ENCODE data around the gene POGZ.

The POGZ gene

GRCh38 chr1:151459331-151460046, at the start of gene POGZ:
TSS of gene POGZ (minus strand) at chr1:151459494. CDS start at chr1:151442204, 17,290 bp downstream.
- no peak for TF ChIP-seq CTCF (IDR thresholded peaks at IDR 0.05; ENCODE audit: extremely low read depth, missing control alignments)
- DNase-seq (ENCODE audit: low spot score) = peak; percentile 94

GRCh38 chr1:151508833-151509232, 49.5 kb upstream of the POGZ start:
- no peak for TF ChIP-seq CTCF (IDR thresholded peaks at IDR 0.05; ENCODE audit: extremely low read depth, missing control alignments)
- DNase-seq (ENCODE audit: low spot score) = no peak

- DNase-seq (ENCODE audit: low spot score) = no peak
- no peak for TF ChIP-seq CTCF (IDR thresholded peaks at IDR 0.05; ENCODE audit: extremely low read depth, missing control alignments)
These were observed 45.5 kb upstream of the POGZ start for GRCh38 chr1:151504759-151505158.

- TF ChIP-seq CTCF (IDR thresholded peaks at IDR 0.05; ENCODE audit: extremely low read depth, missing control alignments) = no peak
- DNase-seq (ENCODE audit: low spot score) = no peak
These were observed 45.0 kb upstream of the POGZ start for GRCh38 chr1:151504252-151504651.

GRCh38 chr1:151502859-151503780, 43.8 kb upstream of the POGZ start:
- no peak for TF ChIP-seq CTCF (IDR thresholded peaks at IDR 0.05; ENCODE audit: extremely low read depth, missing control alignments)
- DNase-seq (ENCODE audit: low spot score) = no peak

- no peak for TF ChIP-seq CTCF (IDR thresholded peaks at IDR 0.05; ENCODE audit: extremely low read depth, missing control alignments)
These were observed 42.9 kb upstream of the POGZ start for GRCh38 chr1:151502035-151502700.

More at GRCh38 chr1:151502035-151502700, 42.9 kb upstream of the POGZ start:
- no peak for DNase-seq (ENCODE audit: low spot score)

All from GM20000 (cell line).